GM12875 (cell line): ENCODE data around the gene OSGEP.

Source experiments
- H3K4me3 ChIP-seq: one replicate; pipeline ENCODE4 v1.5.1; 2011; ENCODE audit warnings: low read depth, low read length, control low read depth
- CTCF ChIP-seq: IDR thresholded peaks from 2 replicates; pipeline ENCODE4 v1.5.1; 2011; ENCODE audit warnings: low read depth, mild to moderate bottlenecking, control low read depth, inconsistent platforms, low read length, moderate library complexity, borderline replicate concordance; ENCODE audit not compliant: insufficient read depth

OSGEP gene

GRCh38 chr14:20454516-20455354 lies at the start of gene OSGEP, which contains the start of gene APEX1:
Gene OSGEP, minus strand, starts transcription at chr14:20454812. Its CDS starts 129 bp downstream, at chr14:20454683.
Gene APEX1, plus strand, starts transcription at chr14:20455226. Its CDS starts 420 bp downstream, at chr14:20455646.
- no peak for TF ChIP-seq CTCF
- peak within 1 kb of the TSS; percentile 74 for H3K4me3 ChIP-seq

GRCh38 chr14:20503898-20504297 lies 49.3 kb upstream of the OSGEP start:
- TF ChIP-seq CTCF, result no peak
- no peak overlapping the region for H3K4me3 ChIP-seq

- H3K4me3 ChIP-seq, result no peak overlapping the region
- TF ChIP-seq CTCF, result no peak
Observed at GRCh38 chr14:20501346-20501745, 46.7 kb upstream of the OSGEP start.

GRCh38 chr14:20499881-20500280 lies 45.3 kb upstream of the OSGEP start:
- H3K4me3 ChIP-seq, result no peak overlapping the region
- no peak for TF ChIP-seq CTCF

GRCh38 chr14:20499108-20499507 lies 44.5 kb upstream of the OSGEP start:
- no peak overlapping the region for H3K4me3 ChIP-seq
- TF ChIP-seq CTCF, result no peak

GRCh38 chr14:20498622-20499021 lies 44.0 kb upstream of the OSGEP start:
- no peak for TF ChIP-seq CTCF

More at GRCh38 chr14:20498622-20499021, 44.0 kb upstream of the OSGEP start:
- no peak overlapping the region for H3K4me3 ChIP-seq
